ENCODE results near the gene PPM1K.

Gene PPM1K

DNA sequence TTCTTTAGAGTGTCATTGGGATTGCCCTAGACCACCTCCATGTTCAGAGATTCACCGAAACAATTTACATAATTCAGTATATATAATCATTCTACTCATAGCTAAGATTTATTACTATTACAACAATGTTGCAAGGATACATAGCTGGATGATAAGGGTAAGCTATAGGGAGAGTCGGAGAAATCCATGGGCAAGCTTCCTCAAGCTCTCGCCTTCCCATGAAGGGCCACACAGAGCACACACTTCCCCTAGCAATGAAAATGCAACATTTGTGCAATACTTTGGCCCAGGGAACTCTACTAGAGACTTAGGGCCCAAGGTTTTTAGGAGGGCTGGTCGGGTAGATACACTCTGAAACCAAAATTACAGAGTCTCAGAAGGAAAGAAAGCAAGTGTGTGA, 76.2 kb downstream of the PPM1K start:
- TF ChIP-seq SPI1 (IDR thresholded peaks at IDR 0.05; ENCODE audit: low read depth, low read length) (no peak), POLR2A (IDR thresholded peaks at IDR 0.05; ENCODE audit: low read depth, low read length) (no peak), TAF1 (IDR thresholded peaks at IDR 0.05; ENCODE audit: low read depth, low read length) (no peak), PAX5 (IDR thresholded peaks at IDR 0.05; ENCODE audit: insufficient read depth, low read length, severe bottlenecking) (no peak), POLR2AphosphoS5 (IDR thresholded peaks at IDR 0.05; ENCODE audit: low read depth, low read length) (no peak), POU2F2 (IDR thresholded peaks at IDR 0.05; ENCODE audit: low read depth, low read length) (no peak)
- FAIRE-seq (no peak), DNase-seq (ENCODE audit: insufficient read length, low spot score) (no peak)

Measured in GM12891 (cell line).